GM19328 (cell line): ENCODE results near the gene SLC25A28.

Source experiments
- ATAC-seq: cut with Tn5 transposase; IDR thresholded peaks from one replicate; pipeline ENCODE4 v1.9.1; 2021; ENCODE audit warnings: mild to moderate bottlenecking, moderate library complexity; ENCODE audit not compliant: unreplicated experiment

SLC25A28 gene

GRCh38 chr10:99595236-99595635 is 25.0 kb downstream of the SLC25A28 start:
- no peak for ATAC-seq

GRCh38 chr10:99593312-99593711 is 26.9 kb downstream of the SLC25A28 start:
- ATAC-seq, result no peak

- ATAC-seq, result no peak
Measured at GRCh38 chr10:99590799-99591198, 29.4 kb downstream of the SLC25A28 start.

GRCh38 chr10:99583687-99584086 is 36.6 kb downstream of the SLC25A28 start:
- no peak for ATAC-seq

- no peak for ATAC-seq
Measured at GRCh38 chr10:99582255-99582770, 37.9 kb downstream of the SLC25A28 start.

- no peak for ATAC-seq
Measured at GRCh38 chr10:99579971-99580370, 40.3 kb downstream of the SLC25A28 start.

- no peak for ATAC-seq
Measured at GRCh38 chr10:99573790-99574189, 46.4 kb downstream of the SLC25A28 start.

- ATAC-seq, result no peak
Measured at GRCh38 chr10:99571816-99572215, 48.4 kb downstream of the SLC25A28 start.

GRCh38 chr10:99569961-99570360 is 50.3 kb downstream of the SLC25A28 start:
- no peak for ATAC-seq

GRCh38 chr10:99569253-99569939 is 50.8 kb downstream of the SLC25A28 start:
- ATAC-seq, result no peak

- ATAC-seq, result no peak
Measured at GRCh38 chr10:99565166-99565565, 55.1 kb downstream of the SLC25A28 start.

- ATAC-seq, result no peak
Measured at GRCh38 chr10:99564361-99564760, 55.9 kb downstream of the SLC25A28 start.

- no peak for ATAC-seq
Measured at GRCh38 chr10:99562631-99563030, 57.6 kb downstream of the SLC25A28 start.
